Endothelial cell (in vitro differentiated cells): ENCODE data around the gene NRM. TPM values are rescaled to one million over a fixed set of nuclear protein-coding genes. Genes with fewer than 3 reads are reported as not detected.
"Not testable (repeated sequence)": the region's sequence is repeated elsewhere in the genome, so short reads cannot be mapped to it uniquely, and the experiment has no call there.

Experiments
- DNase-seq: peaks from one replicate; pipeline ENCODE4 v3.0.0; 2021; ENCODE audit warnings: low spot score
- H3K27ac Mint-ChIP-seq: one replicate; pipeline ENCODE4 v1.8.0; 2021; ENCODE audit warnings: mixed read lengths, inconsistent platforms; ENCODE audit not compliant: unreplicated experiment
- H3K27me3 Mint-ChIP-seq: one replicate; pipeline ENCODE4 v1.8.0; 2021; ENCODE audit warnings: mild to moderate bottlenecking, moderate library complexity, mixed read lengths, inconsistent platforms; ENCODE audit not compliant: unreplicated experiment
- H3K36me3 Mint-ChIP-seq: one replicate; pipeline ENCODE4 v1.8.0; 2021; ENCODE audit warnings: mild to moderate bottlenecking, low read depth, mixed read lengths, inconsistent platforms; ENCODE audit not compliant: unreplicated experiment
- H3K4me1 Mint-ChIP-seq: one replicate; pipeline ENCODE4 v1.8.0; 2021; ENCODE audit warnings: mild to moderate bottlenecking, mixed read lengths, inconsistent platforms; ENCODE audit not compliant: unreplicated experiment
- H3K4me3 Mint-ChIP-seq: one replicate; pipeline ENCODE4 v1.8.0; 2021; ENCODE audit warnings: mild to moderate bottlenecking, mixed read lengths, inconsistent platforms; ENCODE audit not compliant: unreplicated experiment
- H3K9me3 Mint-ChIP-seq: one replicate; pipeline ENCODE4 v1.8.0; 2021; ENCODE audit warnings: mixed read lengths, inconsistent platforms; ENCODE audit not compliant: unreplicated experiment
- CTCF ChIP-seq: fragments of 200-600 bp; sonication (generic); IDR thresholded peaks from one replicate; pipeline ENCODE4 v1.5.0; 2021; ENCODE audit warnings: antibody characterized with exemption; ENCODE audit not compliant: unreplicated experiment
- total RNA-seq: library from RNA; stranded (reverse); fragmentation: NEBNext Ultra II Directional; extraction: Animal tissue kit (Norgen Biotek cat#: 25700); gene quantifications from one replicate; pipeline ENCODE4 v1.2.1, GENCODE V29; 2021; ENCODE audit not compliant: unreplicated experiment

The NRM gene
- total RNA-seq, 1 donor from 2014 or later = 26.0 TPM

GRCh38 chr6:30725713-30726505 lies 35.1 kb upstream of the NRM start:
- Mint-ChIP-seq H3K4me1 (peaks cover 31% of the 10 kb centered on the region), H3K27me3 (peaks cover 23% of the 10 kb centered on the region), H3K36me3 (peaks cover 53% of the 10 kb centered on the region), H3K4me3 (no peak overlapping the region), H3K9me3 (no peaks in the 10 kb centered on the region), H3K27ac (peak overlapping the region; percentile 18)
- TF ChIP-seq CTCF = no peak
- DNase-seq = no peak

- no peak for DNase-seq
- peaks cover 36% of the 10 kb centered on the region for H3K4me1 Mint-ChIP-seq
- H3K27me3 Mint-ChIP-seq = peaks cover 26% of the 10 kb centered on the region
- peak overlapping the region; percentile 85 for H3K4me3 Mint-ChIP-seq
- peaks cover 56% of the 10 kb centered on the region for H3K36me3 Mint-ChIP-seq
- no peak for TF ChIP-seq CTCF
- H3K27ac Mint-ChIP-seq = peak overlapping the region; percentile 48
- H3K9me3 Mint-ChIP-seq = no peaks in the 10 kb centered on the region
Measured at GRCh38 chr6:30724906-30725667, 34.3 kb upstream of the NRM start.

GRCh38 chr6:30723843-30724741 lies 33.3 kb upstream of the NRM start:
- not testable (repeated sequence) for H3K9me3 Mint-ChIP-seq, DNase-seq
- H3K27ac Mint-ChIP-seq = peak overlapping the region; percentile 49
- H3K4me3 Mint-ChIP-seq = peak overlapping the region; percentile 99
- peaks cover 58% of the 10 kb centered on the region for H3K36me3 Mint-ChIP-seq
- H3K4me1 Mint-ChIP-seq = peaks cover 40% of the 10 kb centered on the region
- peaks cover 24% of the 10 kb centered on the region for H3K27me3 Mint-ChIP-seq

GRCh38 chr6:30723159-30723842 lies 32.5 kb upstream of the NRM start:
- Mint-ChIP-seq H3K36me3 (peaks cover 58% of the 10 kb centered on the region), H3K4me1 (peaks cover 44% of the 10 kb centered on the region), H3K27ac (peak overlapping the region; percentile 49), H3K27me3 (peaks cover 24% of the 10 kb centered on the region), H3K4me3 (peak overlapping the region; percentile 99)
- H3K9me3 Mint-ChIP-seq, DNase-seq: not testable (repeated sequence)

- H3K4me3 Mint-ChIP-seq = peak overlapping the region; percentile 99
- H3K9me3 Mint-ChIP-seq = no peaks in the 10 kb centered on the region
- peak overlapping the region; percentile 53 for H3K27ac Mint-ChIP-seq
- peaks cover 47% of the 10 kb centered on the region for H3K4me1 Mint-ChIP-seq
- peaks cover 22% of the 10 kb centered on the region for H3K27me3 Mint-ChIP-seq
- peak; percentile 80 for DNase-seq
- peaks cover 54% of the 10 kb centered on the region for H3K36me3 Mint-ChIP-seq
- peak; percentile 99 for TF ChIP-seq CTCF
Measured at GRCh38 chr6:30722280-30723112, 31.7 kb upstream of the NRM start.

GRCh38 chr6:30722025-30722279 lies 31.2 kb upstream of the NRM start:
- DNase-seq, H3K9me3 Mint-ChIP-seq: not testable (repeated sequence)
- Mint-ChIP-seq H3K27me3 (peaks cover 22% of the 10 kb centered on the region), H3K27ac (peak overlapping the region; percentile 53), H3K36me3 (peaks cover 54% of the 10 kb centered on the region), H3K4me1 (peaks cover 51% of the 10 kb centered on the region), H3K4me3 (peak overlapping the region; percentile 99)
